Immature natural killer cell (primary cell): Measurements from ENCODE around the gene OR1F1. TPM values are rescaled to one million over a fixed set of nuclear protein-coding genes. Genes with fewer than 3 reads are reported as not detected.
"Not testable (repeated sequence)": the region's sequence is repeated elsewhere in the genome, so short reads cannot be mapped to it uniquely, and the experiment has no call there.

Source experiments
- DNase-seq, 3 donors: peaks; one replicate each; pipeline ENCODE4 v3.0.0; 2022; ENCODE audit warnings: mixed read lengths in 1 of 3
- H3K27ac Mint-ChIP-seq, 6 donors: one replicate each; pipeline ENCODE4 v1.8.0; 2020; ENCODE audit warnings: mixed read lengths in 6 of 6, mild to moderate bottlenecking in 5 of 6, inconsistent platforms in 4 of 6, moderate library complexity in 3 of 6
- H3K27me3 Mint-ChIP-seq, 3 donors: one replicate each; pipeline ENCODE4 v1.8.0; 2020 to 2021; ENCODE audit warnings: low read depth in 3 of 3, mild to moderate bottlenecking in 3 of 3, mixed read lengths in 3 of 3, moderate library complexity in 3 of 3, inconsistent platforms in 1 of 3
- H3K36me3 Mint-ChIP-seq, 3 donors: one replicate each; pipeline ENCODE4 v1.8.0; 2020; ENCODE audit warnings: mixed read lengths in 3 of 3, inconsistent platforms in 2 of 3, mild to moderate bottlenecking in 2 of 3
- H3K4me1 Mint-ChIP-seq, 2 donors: one replicate each; pipeline ENCODE4 v1.8.0; 2020; ENCODE audit warnings: inconsistent platforms in 2 of 2, mild to moderate bottlenecking in 2 of 2, mixed read lengths in 2 of 2, moderate library complexity in 1 of 2
- H3K4me3 Mint-ChIP-seq, 5 donors: one replicate each; pipeline ENCODE4 v1.8.0; 2020; ENCODE audit warnings: mild to moderate bottlenecking in 5 of 5, mixed read lengths in 5 of 5, inconsistent platforms in 3 of 5, moderate library complexity in 3 of 5
- H3K9me3 Mint-ChIP-seq, 6 donors: one replicate each; pipeline ENCODE4 v1.8.0; 2020; ENCODE audit warnings: mild to moderate bottlenecking in 6 of 6, mixed read lengths in 6 of 6, inconsistent platforms in 4 of 6, moderate library complexity in 3 of 6
- polyA plus RNA-seq, 3 donors: library from polyadenylated mRNA; unstranded; fragments of 300-500 nt; fragmentation: Illumina TruSeq; gene quantifications; one replicate each; pipeline ENCODE4 v1.2.3, GENCODE V29; 2021

OR1F1 gene
- polyA plus RNA-seq = not detected

GRCh38 chr16:3187798-3188674 is at the start of gene OR1F1:
Gene OR1F1 (plus strand): TSS chr16:3188204.
- Mint-ChIP-seq H3K27me3 (peaks cover 58 to 81% (median 76%) of the 10 kb centered on the region in 3 donors), H3K4me1 (peaks cover 48 to 53% of the 10 kb centered on the region in 2 donors), H3K27ac (peak within 1 kb of the TSS in 2 of 6 donors; percentile 46 to 51), H3K4me3 (peak within 1 kb of the TSS; percentile 59 to 81 (median 74)), H3K9me3 (peaks cover 0 to 4% (median 0%) of the 10 kb centered on the region in 6 donors), H3K36me3 (peaks cover 0 to 6% (median 0%) of the 10 kb centered on the region in 3 donors)
- peak in 2 of 3 donors; percentile 44 to 54 for DNase-seq

GRCh38 chr16:3138342-3138741 is 49.7 kb upstream of the OR1F1 start:
- Mint-ChIP-seq H3K27ac (no peak overlapping the region), H3K36me3 (peaks cover 5 to 10% (median 6%) of the 10 kb centered on the region in 3 donors), H3K9me3 (no peaks in the 10 kb centered on the region), H3K4me3 (no peak overlapping the region), H3K4me1 (peaks cover 24 to 27% of the 10 kb centered on the region in 2 donors), H3K27me3 (peaks cover 2 to 5% (median 3%) of the 10 kb centered on the region in 3 donors)
- no peak for DNase-seq

- H3K4me3 Mint-ChIP-seq = no peak overlapping the region
- H3K36me3 Mint-ChIP-seq = peaks cover 5 to 10% (median 6%) of the 10 kb centered on the region in 3 donors
- no peak for DNase-seq
- H3K27ac Mint-ChIP-seq = no peak overlapping the region
- H3K9me3 Mint-ChIP-seq = no peaks in the 10 kb centered on the region
- H3K4me1 Mint-ChIP-seq = peaks cover 21 to 23% of the 10 kb centered on the region in 2 donors
- peaks cover 1 to 5% (median 3%) of the 10 kb centered on the region in 3 donors for H3K27me3 Mint-ChIP-seq
Measured at GRCh38 chr16:3138823-3139426, 49.1 kb upstream of the OR1F1 start.

- H3K9me3 Mint-ChIP-seq, H3K4me3 Mint-ChIP-seq, H3K27me3 Mint-ChIP-seq, H3K27ac Mint-ChIP-seq, H3K36me3 Mint-ChIP-seq, DNase-seq: not testable (repeated sequence)
- H3K4me1 Mint-ChIP-seq = peaks cover 16% of the 10 kb centered on the region in 2 donors
Measured at GRCh38 chr16:3139561-3139960, 48.4 kb upstream of the OR1F1 start.

GRCh38 chr16:3140603-3141427 is 47.2 kb upstream of the OR1F1 start:
- no peak overlapping the region for H3K4me3 Mint-ChIP-seq
- peaks cover 0 to 3% (median 2%) of the 10 kb centered on the region in 3 donors for H3K27me3 Mint-ChIP-seq
- H3K9me3 Mint-ChIP-seq = no peaks in the 10 kb centered on the region
- H3K27ac Mint-ChIP-seq = no peak overlapping the region
- H3K36me3 Mint-ChIP-seq = peaks cover 5 to 10% (median 6%) of the 10 kb centered on the region in 3 donors
- H3K4me1 Mint-ChIP-seq = peaks cover 5 to 7% of the 10 kb centered on the region in 2 donors
- no peak for DNase-seq

- H3K27me3 Mint-ChIP-seq = peaks cover 0 to 3% (median 2%) of the 10 kb centered on the region in 3 donors
- H3K4me3 Mint-ChIP-seq = no peak overlapping the region
- peaks cover 0 to 4% of the 10 kb centered on the region in 2 donors for H3K4me1 Mint-ChIP-seq
- no peaks in the 10 kb centered on the region for H3K9me3 Mint-ChIP-seq
- no peak for DNase-seq
- peaks cover 5 to 10% (median 6%) of the 10 kb centered on the region in 3 donors for H3K36me3 Mint-ChIP-seq
- H3K27ac Mint-ChIP-seq = no peak overlapping the region
Measured at GRCh38 chr16:3141781-3142311, 46.2 kb upstream of the OR1F1 start.

- peaks cover 0 to 2% (median 2%) of the 10 kb centered on the region in 3 donors for H3K27me3 Mint-ChIP-seq
- H3K4me3 Mint-ChIP-seq = no peak overlapping the region
- peak overlapping the region in 3 of 6 donors; percentile 46 to 66 (median 53) for H3K27ac Mint-ChIP-seq
- DNase-seq = no peak
- H3K4me1 Mint-ChIP-seq = peaks cover 0 to 2% of the 10 kb centered on the region in 2 donors
- peaks cover 5 to 10% (median 6%) of the 10 kb centered on the region in 3 donors for H3K36me3 Mint-ChIP-seq
- H3K9me3 Mint-ChIP-seq = no peaks in the 10 kb centered on the region
Measured at GRCh38 chr16:3142327-3142726, 45.7 kb upstream of the OR1F1 start.

GRCh38 chr16:3142770-3143169 is 45.2 kb upstream of the OR1F1 start:
- no peak overlapping the region for H3K27ac Mint-ChIP-seq
- H3K9me3 Mint-ChIP-seq = no peaks in the 10 kb centered on the region
- peaks cover 0 to 2% of the 10 kb centered on the region in 2 donors for H3K4me1 Mint-ChIP-seq
- peaks cover 5 to 10% (median 6%) of the 10 kb centered on the region in 3 donors for H3K36me3 Mint-ChIP-seq
- no peak overlapping the region for H3K4me3 Mint-ChIP-seq
- DNase-seq = no peak
- peaks cover 0 to 2% (median 0%) of the 10 kb centered on the region in 3 donors for H3K27me3 Mint-ChIP-seq

GRCh38 chr16:3143189-3143588 is 44.8 kb upstream of the OR1F1 start:
- Mint-ChIP-seq H3K9me3 (no peaks in the 10 kb centered on the region), H3K36me3 (peaks cover 5 to 10% (median 6%) of the 10 kb centered on the region in 3 donors), H3K27me3 (peaks cover 0 to 2% (median 0%) of the 10 kb centered on the region in 3 donors), H3K4me1 (no peaks in the 10 kb centered on the region), H3K4me3 (no peak overlapping the region), H3K27ac (no peak overlapping the region)
- no peak for DNase-seq

- Mint-ChIP-seq H3K27me3 (peaks cover 0 to 2% (median 0%) of the 10 kb centered on the region in 3 donors), H3K27ac (no peak overlapping the region), H3K9me3 (no peaks in the 10 kb centered on the region), H3K4me3 (no peak overlapping the region), H3K4me1 (peaks cover 0 to under 1% of the 10 kb centered on the region in 2 donors), H3K36me3 (peaks cover 5 to 10% (median 6%) of the 10 kb centered on the region in 3 donors)
- no peak for DNase-seq
Measured at GRCh38 chr16:3143598-3144320, 44.2 kb upstream of the OR1F1 start.

GRCh38 chr16:3144321-3144983 is 43.6 kb upstream of the OR1F1 start:
- Mint-ChIP-seq H3K27me3 (peaks cover 0 to 2% (median 0%) of the 10 kb centered on the region in 3 donors), H3K4me3 (no peak overlapping the region), H3K36me3 (peaks cover 5 to 6% (median 6%) of the 10 kb centered on the region in 3 donors), H3K27ac (no peak overlapping the region), H3K9me3 (no peaks in the 10 kb centered on the region), H3K4me1 (peaks cover 5% of the 10 kb centered on the region in 2 donors)
- DNase-seq = no peak

- Mint-ChIP-seq H3K36me3 (peaks cover 5 to 6% (median 6%) of the 10 kb centered on the region in 3 donors), H3K27me3 (peaks cover 5 to 7% (median 5%) of the 10 kb centered on the region in 3 donors)
Measured at GRCh38 chr16:3145151-3145550, 42.9 kb upstream of the OR1F1 start.

More at GRCh38 chr16:3145151-3145550, 42.9 kb upstream of the OR1F1 start:
- Mint-ChIP-seq H3K9me3 (no peaks in the 10 kb centered on the region), H3K4me3 (no peak overlapping the region), H3K27ac (no peak overlapping the region), H3K4me1 (peaks cover 9 to 11% of the 10 kb centered on the region in 2 donors)
- no peak for DNase-seq
